HG03571 (cell line): ENCODE data around the gene DAG1.

Source experiments
- ATAC-seq: cut with Tn5 transposase; IDR thresholded peaks from one replicate; pipeline ENCODE4 v1.9.1; 2021; ENCODE audit not compliant: unreplicated experiment

The DAG1 gene

GRCh38 chr3:49512781-49513355 lies 42.8 kb downstream of the DAG1 start:
- ATAC-seq = no peak

GRCh38 chr3:49513494-49514124 lies 43.5 kb downstream of the DAG1 start:
- no peak for ATAC-seq

GRCh38 chr3:49518016-49518415 lies 47.9 kb downstream of the DAG1 start:
- ATAC-seq = no peak

GRCh38 chr3:49518441-49518840 lies 48.4 kb downstream of the DAG1 start:
- ATAC-seq = no peak

- no peak for ATAC-seq
Measured at GRCh38 chr3:49519296-49519695, 49.2 kb downstream of the DAG1 start.

GRCh38 chr3:49519916-49520385 lies 49.9 kb downstream of the DAG1 start:
- no peak for ATAC-seq

- ATAC-seq = no peak
Measured at GRCh38 chr3:49523756-49524747, 54.0 kb downstream of the DAG1 start.

- no peak for ATAC-seq
Measured at GRCh38 chr3:49529567-49529966, 59.5 kb downstream of the DAG1 start.

GRCh38 chr3:49530231-49530630 lies 60.2 kb downstream of the DAG1 start:
- no peak for ATAC-seq

- no peak for ATAC-seq
Measured at GRCh38 chr3:49530701-49531100, 60.6 kb downstream of the DAG1 start.

- ATAC-seq = no peak
Measured at GRCh38 chr3:49531218-49531617, 61.2 kb downstream of the DAG1 start.

- ATAC-seq = no peak
Measured at GRCh38 chr3:49531715-49532114, 61.6 kb downstream of the DAG1 start.

- ATAC-seq = no peak
Measured at GRCh38 chr3:49533031-49533430, 63.0 kb downstream of the DAG1 start.

GRCh38 chr3:49533786-49534519 lies 63.9 kb downstream of the DAG1 start:
- ATAC-seq = no peak

GRCh38 chr3:49534581-49535441 lies 64.7 kb downstream of the DAG1 start:
- ATAC-seq = no peak

GRCh38 chr3:49535971-49536874 lies 66.2 kb downstream of the DAG1 start:
- ATAC-seq = no peak

GRCh38 chr3:49536875-49537533 lies 66.9 kb downstream of the DAG1 start:
- ATAC-seq = no peak
